Ectodermal cell (in vitro differentiated cells): ENCODE data around the gene C1orf174.

Experiments
- H3K27ac ChIP-seq: 2 replicates; pipeline ENCODE4 v1.7.0; 2013; ENCODE audit warnings: mild to moderate bottlenecking, low read depth, low read length; ENCODE audit not compliant: insufficient read depth, poor library complexity, severe bottlenecking
- H3K27me3 ChIP-seq: 2 replicates; pipeline ENCODE4 v1.7.0; 2013; ENCODE audit warnings: mild to moderate bottlenecking, low read length; ENCODE audit not compliant: insufficient read depth, control insufficient read depth, poor library complexity, severe bottlenecking
- H3K36me3 ChIP-seq: one replicate; pipeline ENCODE4 v1.7.0; 2013; ENCODE audit warnings: low read length; ENCODE audit not compliant: control insufficient read depth, insufficient read depth
- H3K4me1 ChIP-seq: one replicate; pipeline ENCODE4 v1.7.0; 2013; ENCODE audit warnings: low read length; ENCODE audit not compliant: control insufficient read depth, insufficient read depth
- H3K4me3 ChIP-seq: 2 replicates; pipeline ENCODE4 v1.7.0; 2013; ENCODE audit warnings: low read depth, low read length, control low read depth; ENCODE audit not compliant: insufficient read depth
- H3K9me3 ChIP-seq: 2 replicates; pipeline ENCODE4 v1.7.0; 2013; ENCODE audit warnings: mild to moderate bottlenecking, low read length, moderate library complexity; ENCODE audit not compliant: control insufficient read depth
- WGBS, 2 experiments: methylation state at CpG; one replicate each; pipeline ENCODE4 v1.1.7; 2013; ENCODE audit warnings: missing lambda C conversion rate in 2 of 2; 5-methylcytosine and 5-hydroxymethylcytosine counted together

The C1orf174 gene

GRCh38 chr1:3883194-3883925 is 16.7 kb downstream of the C1orf174 start:
- 92 to 93% methylated on average over 18 of the region's 18 CpGs for WGBS, 2 experiments
- no peak overlapping the region for H3K27ac ChIP-seq
- H3K27me3 ChIP-seq = no peaks in the 10 kb centered on the region
- no peaks in the 10 kb centered on the region for H3K4me1 ChIP-seq
- H3K4me3 ChIP-seq = no peak overlapping the region
- no peaks in the 10 kb centered on the region for H3K36me3 ChIP-seq
- no peaks in the 10 kb centered on the region for H3K9me3 ChIP-seq

GRCh38 chr1:3881193-3881480 is 18.9 kb downstream of the C1orf174 start:
- Histone ChIP-seq H3K9me3 (no peaks in the 10 kb centered on the region), H3K4me3 (no peak overlapping the region), H3K27me3 (no peaks in the 10 kb centered on the region), H3K27ac (no peak overlapping the region), H3K36me3 (no peaks in the 10 kb centered on the region), H3K4me1 (no peaks in the 10 kb centered on the region)
- whole genome bisulfite sequencing, 2 experiments = 89 to 93% methylated on average over 5 of the region's 5 CpGs

GRCh38 chr1:3880429-3881192 is 19.5 kb downstream of the C1orf174 start:
- H3K27me3 ChIP-seq = no peaks in the 10 kb centered on the region

GRCh38 chr1:3879787-3880428 is 20.2 kb downstream of the C1orf174 start:
- H3K9me3 ChIP-seq = no peaks in the 10 kb centered on the region
- H3K4me1 ChIP-seq = no peaks in the 10 kb centered on the region
- H3K4me3 ChIP-seq = no peak overlapping the region
- 82% methylated on average over 9 of the region's 9 CpGs for WGBS, 2 experiments
- no peak overlapping the region for H3K27ac ChIP-seq
- no peaks in the 10 kb centered on the region for H3K27me3 ChIP-seq
- no peaks in the 10 kb centered on the region for H3K36me3 ChIP-seq

More at GRCh38 chr1:3880429-3881192, 19.5 kb downstream of the C1orf174 start:
- Histone ChIP-seq H3K27ac (no peak overlapping the region), H3K4me1 (no peaks in the 10 kb centered on the region), H3K4me3 (no peak overlapping the region), H3K9me3 (no peaks in the 10 kb centered on the region), H3K36me3 (no peaks in the 10 kb centered on the region)
- WGBS, 2 experiments = 92 to 95% methylated on average over 20 of the region's 20 CpGs

GRCh38 chr1:3879099-3879498 is 21.0 kb downstream of the C1orf174 start:
- Histone ChIP-seq H3K4me3 (no peak overlapping the region), H3K4me1 (no peaks in the 10 kb centered on the region), H3K36me3 (no peaks in the 10 kb centered on the region), H3K27me3 (no peaks in the 10 kb centered on the region), H3K27ac (no peak overlapping the region), H3K9me3 (no peaks in the 10 kb centered on the region)
- 93 to 96% methylated on average over 7 of the region's 7 CpGs for WGBS, 2 experiments

GRCh38 chr1:3876716-3877115 is 23.4 kb downstream of the C1orf174 start:
- H3K4me1 ChIP-seq = no peaks in the 10 kb centered on the region
- H3K27ac ChIP-seq = no peak overlapping the region
- no peak overlapping the region for H3K4me3 ChIP-seq
- no peaks in the 10 kb centered on the region for H3K9me3 ChIP-seq
- WGBS, 2 experiments = 93% methylated on average over 16 of the region's 16 CpGs
- no peaks in the 10 kb centered on the region for H3K27me3 ChIP-seq
- H3K36me3 ChIP-seq = no peaks in the 10 kb centered on the region

- Histone ChIP-seq H3K4me1 (peaks cover 4% of the 10 kb centered on the region), H3K4me3 (no peak overlapping the region), H3K9me3 (no peaks in the 10 kb centered on the region), H3K36me3 (no peaks in the 10 kb centered on the region), H3K27ac (no peak overlapping the region), H3K27me3 (no peaks in the 10 kb centered on the region)
- 92% methylated on average over 23 of the region's 23 CpGs for whole genome bisulfite sequencing, 2 experiments
These were observed 25.3 kb downstream of the C1orf174 start for GRCh38 chr1:3874736-3875135.

- WGBS, 2 experiments = 88 to 90% methylated on average over 8 of the region's 8 CpGs
- H3K9me3 ChIP-seq = no peaks in the 10 kb centered on the region
- H3K27me3 ChIP-seq = no peaks in the 10 kb centered on the region
- peaks cover 6% of the 10 kb centered on the region for H3K4me1 ChIP-seq
- H3K27ac ChIP-seq = no peak overlapping the region
- no peaks in the 10 kb centered on the region for H3K36me3 ChIP-seq
- H3K4me3 ChIP-seq = no peak overlapping the region
These were observed 27.5 kb downstream of the C1orf174 start for GRCh38 chr1:3872546-3872945.

GRCh38 chr1:3871451-3871805 is 28.6 kb downstream of the C1orf174 start:
- 93 to 96% methylated on average over 7 of the region's 7 CpGs for WGBS, 2 experiments

GRCh38 chr1:3869751-3870301 is 30.2 kb downstream of the C1orf174 start:
- Histone ChIP-seq H3K4me1 (peaks cover 6% of the 10 kb centered on the region), H3K9me3 (no peaks in the 10 kb centered on the region), H3K27me3 (no peaks in the 10 kb centered on the region), H3K36me3 (no peaks in the 10 kb centered on the region), H3K27ac (no peak overlapping the region), H3K4me3 (no peak overlapping the region)
- 76 to 79% methylated on average over 18 of the region's 18 CpGs for WGBS, 2 experiments

More at GRCh38 chr1:3871451-3871805, 28.6 kb downstream of the C1orf174 start:
- Histone ChIP-seq H3K4me1 (peaks cover 6% of the 10 kb centered on the region), H3K36me3 (no peaks in the 10 kb centered on the region), H3K27me3 (no peaks in the 10 kb centered on the region), H3K9me3 (no peaks in the 10 kb centered on the region), H3K4me3 (no peak overlapping the region), H3K27ac (no peak overlapping the region)
